Thoracic aorta (tissue), 2 donors: ENCODE results near the gene SLC2A5. TPM values are rescaled to one million over a fixed set of nuclear protein-coding genes. Genes with fewer than 3 reads are reported as not detected.
"Not testable (repeated sequence)": the region's sequence is repeated elsewhere in the genome, so short reads cannot be mapped to it uniquely, and the experiment has no call there.

Experiments used
- ATAC-seq: fragments of 150-250 bp; one replicate; pipeline ENCODE4 v1.8.0; 2017; ENCODE audit warnings: low read depth; ENCODE audit not compliant: insufficient number of reproducible peaks, low FRiP score
- DNase-seq: peaks from one replicate; pipeline ENCODE4 v3.0.0-alpha.2; 2020; ENCODE audit warnings: low spot score
- H3K27ac ChIP-seq, 2 donors: fragments of 200-600 bp; sonication (generic); 1 replicate in 1 of 2; 2 replicates in 1 of 2; pipeline ENCODE4 v1.5.1; 2016; ENCODE audit warnings: mild to moderate bottlenecking in 2 of 2, moderate library complexity in 2 of 2
- H3K27me3 ChIP-seq: fragments of 200-600 bp; sonication (generic); replicated peaks from 2 replicates; pipeline ENCODE4 v1.6.0; 2016; ENCODE audit warnings: mild to moderate bottlenecking; ENCODE audit not compliant: insufficient read depth
- H3K36me3 ChIP-seq: fragments of 200-600 bp; sonication (generic); one replicate; pipeline ENCODE4 v1.5.1; 2016
- H3K4me1 ChIP-seq, 2 donors: fragments of 200-600 bp; sonication (generic); 1 replicate in 1 of 2; 2 replicates in 1 of 2; pipeline versions ENCODE4 v1.5.1 to v1.6.0; 2016; ENCODE audit warnings: low read depth in 2 of 2, mild to moderate bottlenecking in 1 of 2; ENCODE audit not compliant: control insufficient read depth in 1 of 2
- H3K4me3 ChIP-seq: fragments of 200-600 bp; sonication (generic); 2 replicates; pipeline ENCODE4 v1.5.1; 2016; ENCODE audit warnings: mild to moderate bottlenecking
- H3K9me3 ChIP-seq: fragments of 200-600 bp; sonication (generic); 2 replicates; pipeline ENCODE4 v1.5.1; 2016
- CTCF ChIP-seq: fragments of 200-600 bp; sonication (generic); IDR thresholded peaks from one replicate; pipeline ENCODE4 v1.5.1; 2019; ENCODE audit warnings: antibody characterized with exemption
- total RNA-seq, 2 donors: library from RNA; depleted of rRNA; stranded (reverse); fragments of >200 nt; gene quantifications; one replicate each; pipeline versions ENCODE4 v1.1.0 to v1.2.3, GENCODE V29; 2016

SLC2A5 gene
- total RNA-seq, 2 donors from 2014 or later, result 3.9 to 14.7 TPM

- Histone ChIP-seq H3K36me3 (no peaks in the 10 kb centered on the region), H3K27ac (no peak overlapping the region), H3K9me3 (peaks cover 4% of the 10 kb centered on the region), H3K4me1 (no peaks in the 10 kb centered on the region), H3K27me3 (no peaks in the 10 kb centered on the region), H3K4me3 (no peak overlapping the region)
- no peak for DNase-seq
- TF ChIP-seq CTCF, result no peak
- no peak for ATAC-seq
These were observed 28.7 kb upstream of the SLC2A5 start for GRCh38 chr1:9097947-9098705.

GRCh38 chr1:9095818-9096217, 26.4 kb upstream of the SLC2A5 start:
- Histone ChIP-seq H3K4me3 (no peak overlapping the region), H3K36me3 (no peaks in the 10 kb centered on the region), H3K27me3 (no peaks in the 10 kb centered on the region), H3K27ac (no peak overlapping the region), H3K9me3 (peaks cover 4% of the 10 kb centered on the region), H3K4me1 (no peaks in the 10 kb centered on the region)
- ATAC-seq (no peak), DNase-seq (no peak)
- TF ChIP-seq CTCF, result no peak

- H3K36me3 ChIP-seq, DNase-seq, H3K9me3 ChIP-seq, H3K27ac ChIP-seq, ATAC-seq, H3K27me3 ChIP-seq, H3K4me1 ChIP-seq, H3K4me3 ChIP-seq: not testable (repeated sequence)
These were observed 24.7 kb upstream of the SLC2A5 start for GRCh38 chr1:9093996-9094595.

GRCh38 chr1:9093581-9093980, 24.1 kb upstream of the SLC2A5 start:
- no peak overlapping the region for H3K4me3 ChIP-seq
- no peak for ATAC-seq
- H3K36me3 ChIP-seq, result no peaks in the 10 kb centered on the region
- H3K4me1 ChIP-seq, result no peaks in the 10 kb centered on the region
- peaks cover 4% of the 10 kb centered on the region for H3K9me3 ChIP-seq
- no peaks in the 10 kb centered on the region for H3K27me3 ChIP-seq
- H3K27ac ChIP-seq, result no peak overlapping the region
- TF ChIP-seq CTCF, result no peak
- DNase-seq, result no peak

- H3K27me3 ChIP-seq, result no peaks in the 10 kb centered on the region
- no peak for DNase-seq
- no peaks in the 10 kb centered on the region for H3K36me3 ChIP-seq
- H3K27ac ChIP-seq, result no peak overlapping the region
- H3K9me3 ChIP-seq, result peaks cover 4% of the 10 kb centered on the region
- no peaks in the 10 kb centered on the region for H3K4me1 ChIP-seq
- H3K4me3 ChIP-seq, result no peak overlapping the region
- TF ChIP-seq CTCF, result no peak
- no peak for ATAC-seq
These were observed 23.7 kb upstream of the SLC2A5 start for GRCh38 chr1:9093091-9093490.
